HG02798 (cell line): ENCODE results near the gene P3R3URF.
A peak's percentile ranks its signal among the peaks of the same experiment; 100 is the strongest.
"Not testable (repeated sequence)": the region's sequence is repeated elsewhere in the genome, so short reads cannot be mapped to it uniquely, and the experiment has no call there.

Experiments used
- ATAC-seq: cut with Tn5 transposase; IDR thresholded peaks from one replicate; pipeline ENCODE4 v1.9.1; 2021; ENCODE audit warnings: mild to moderate bottlenecking; ENCODE audit not compliant: unreplicated experiment, poor library complexity

Gene P3R3URF

DNA sequence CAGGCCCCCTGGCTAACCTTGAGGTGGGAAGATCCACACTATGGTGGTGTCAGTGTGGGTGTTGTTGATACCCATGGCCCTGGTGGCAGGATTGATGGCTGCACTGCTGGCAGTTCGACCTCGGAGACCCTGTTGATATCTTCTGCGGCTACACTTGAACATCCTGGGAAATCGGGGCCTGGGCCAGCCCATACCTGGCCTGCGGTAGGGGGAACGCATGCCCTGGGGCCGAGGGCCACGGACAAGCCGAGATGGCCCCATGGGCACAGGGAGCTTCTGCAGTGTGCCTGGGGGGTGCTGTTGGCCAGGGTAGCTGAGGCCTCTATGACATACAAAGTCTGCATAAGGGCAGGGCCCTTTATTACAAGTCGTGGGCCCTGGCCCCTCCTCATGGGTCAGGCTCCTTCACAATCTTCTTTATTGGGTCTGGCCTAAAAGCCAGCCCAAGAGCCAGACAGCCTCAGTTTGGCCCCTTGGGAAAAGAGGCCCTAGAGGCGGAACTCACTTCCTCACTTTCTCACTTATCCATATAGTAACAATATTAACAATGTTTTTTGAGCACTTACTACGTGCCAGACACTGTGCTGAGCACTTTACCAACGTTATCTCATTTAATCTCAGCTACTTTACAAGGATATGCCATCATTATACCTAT, at the start of gene P3R3URF:
Gene P3R3URF, minus strand, starts transcription at position 278 of the 655 bp plus-strand sequence. Its CDS starts 17 bp downstream, at position 261.
- no peak for ATAC-seq

DNA sequence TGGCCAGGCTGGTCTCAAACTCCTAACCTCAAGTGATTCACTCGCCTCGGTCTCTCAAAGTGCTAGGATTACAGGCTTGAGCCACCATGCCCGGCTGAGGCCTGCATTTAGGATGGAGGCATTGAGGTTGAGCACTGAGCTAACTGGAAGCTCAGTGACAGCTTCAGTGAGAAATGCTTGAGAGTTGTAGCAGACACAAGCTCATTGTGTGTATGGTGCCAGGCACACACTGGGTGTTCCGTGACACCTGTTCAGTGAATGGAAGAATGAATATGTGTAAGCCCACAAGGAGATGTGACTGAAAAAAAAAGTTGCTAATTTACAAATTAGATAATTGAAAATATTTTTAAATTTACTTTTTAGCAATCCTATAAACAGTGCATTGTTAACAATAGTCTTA, 48.7 kb upstream of the P3R3URF start:
- ATAC-seq, result no peak

- ATAC-seq, result peak; percentile 86
Observed at GRCh38 chr1:46223472-46223943, 47.2 kb upstream of the P3R3URF start.

GRCh38 chr1:46223055-46223454, 46.8 kb upstream of the P3R3URF start:
- ATAC-seq, result not testable (repeated sequence)

DNA sequence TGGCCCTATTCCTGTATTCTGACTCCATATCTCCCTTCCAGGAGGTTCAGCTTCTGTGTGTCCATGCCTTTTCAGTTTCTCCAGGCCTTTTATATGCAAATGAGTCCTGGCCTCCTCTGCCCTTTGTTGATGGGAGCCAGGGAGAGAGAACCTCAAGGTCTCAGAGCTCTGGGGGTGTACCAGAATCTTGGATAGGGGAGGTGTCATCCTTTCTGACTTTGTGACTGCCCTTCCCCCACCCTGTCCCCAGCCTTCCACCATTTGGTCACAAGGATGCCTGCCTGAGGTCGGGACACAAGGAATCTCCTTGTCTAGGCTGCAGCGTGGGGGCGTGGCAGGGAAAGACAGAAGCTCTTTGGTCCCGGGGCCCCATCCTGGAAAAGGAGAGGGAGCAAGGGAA, 45.5 kb upstream of the P3R3URF start:
- no peak for ATAC-seq

DNA sequence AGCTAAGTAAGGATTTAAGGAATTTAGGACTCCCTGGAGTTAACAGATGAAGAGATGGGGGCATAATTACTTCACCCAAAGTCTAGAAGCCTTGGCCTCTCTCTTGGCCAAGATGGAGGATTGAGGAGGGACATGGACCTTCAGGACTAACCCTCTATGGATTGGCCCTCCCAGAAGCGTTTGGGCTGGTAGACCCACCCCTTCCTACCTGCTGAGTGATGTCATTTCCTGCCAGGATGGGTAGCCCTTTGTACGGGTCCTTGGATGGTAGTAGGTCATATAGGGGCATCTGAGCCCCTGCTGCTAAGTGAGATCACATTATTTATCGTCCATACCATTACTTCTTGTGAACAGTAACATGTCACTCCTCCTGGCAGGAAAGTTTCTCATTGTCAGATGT, 44.5 kb upstream of the P3R3URF start:
- ATAC-seq, result no peak

DNA sequence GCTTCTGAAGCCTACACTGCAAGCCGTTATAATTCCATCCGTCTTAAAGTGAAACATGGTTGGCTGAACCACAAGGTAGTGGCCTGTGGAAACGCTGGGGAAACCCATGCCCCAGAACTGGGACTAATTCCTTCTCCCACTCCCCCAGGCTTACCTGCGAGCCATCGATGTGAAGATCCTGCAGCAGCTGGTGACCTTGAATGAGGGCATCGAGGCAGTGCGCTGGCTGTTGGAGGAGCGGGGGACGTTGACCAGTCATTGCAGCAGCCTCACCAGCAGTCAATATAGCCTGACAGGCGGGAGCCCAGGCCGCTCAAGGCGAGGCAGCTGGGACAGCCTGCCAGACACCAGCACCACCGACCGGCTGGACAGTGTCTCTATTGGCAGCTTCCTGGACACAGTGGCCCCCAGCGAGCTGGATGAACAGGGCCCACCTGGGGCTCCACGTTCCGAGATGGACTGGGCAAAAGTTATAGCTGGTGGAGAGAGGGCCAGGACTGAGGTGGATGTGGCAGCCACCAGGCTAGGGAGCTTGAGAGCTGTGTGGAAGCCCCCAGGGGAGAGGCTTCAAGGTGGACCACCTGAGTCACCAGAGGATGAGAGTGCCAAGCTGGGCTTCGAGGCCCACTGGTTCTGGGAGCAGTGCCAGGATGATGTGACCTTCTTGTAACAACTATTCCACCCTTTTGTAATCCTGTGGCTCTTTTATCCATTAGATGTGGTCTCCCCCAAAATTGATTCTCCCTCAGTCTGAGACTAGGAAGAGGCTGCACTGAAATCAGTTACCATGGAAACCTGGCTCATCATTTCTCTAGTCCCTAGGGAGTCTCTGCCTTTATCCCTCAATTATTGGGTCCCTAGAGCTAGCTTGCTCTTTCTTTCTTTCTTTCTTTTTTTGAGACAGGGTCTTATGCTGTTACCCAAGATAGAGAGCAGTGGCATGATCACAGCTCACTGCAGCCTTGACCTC, 43.5 kb upstream of the P3R3URF start:
- no peak for ATAC-seq

DNA sequence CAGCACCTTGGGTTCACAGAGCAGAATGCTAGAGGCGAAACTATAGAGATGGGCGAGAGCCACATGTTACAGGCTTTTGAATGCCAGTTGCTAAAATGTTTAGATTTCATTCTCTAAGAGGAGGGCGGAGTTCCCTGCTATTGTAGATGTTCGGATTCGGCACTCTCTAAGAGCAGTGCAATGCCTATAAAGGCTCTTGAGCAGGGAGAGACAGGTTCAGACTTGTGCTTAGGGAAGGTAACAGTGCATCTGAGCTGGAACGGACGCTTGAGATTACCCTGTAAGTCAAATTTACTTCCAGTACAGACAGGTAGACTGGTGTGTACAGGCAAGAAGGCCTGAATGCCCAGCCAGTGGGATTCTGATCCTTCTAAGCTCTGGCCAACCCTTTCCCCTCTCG, 42.2 kb upstream of the P3R3URF start:
- ATAC-seq, result no peak

- ATAC-seq, result no peak
Observed at GRCh38 chr1:46215504-46215903, 39.2 kb upstream of the P3R3URF start.

DNA sequence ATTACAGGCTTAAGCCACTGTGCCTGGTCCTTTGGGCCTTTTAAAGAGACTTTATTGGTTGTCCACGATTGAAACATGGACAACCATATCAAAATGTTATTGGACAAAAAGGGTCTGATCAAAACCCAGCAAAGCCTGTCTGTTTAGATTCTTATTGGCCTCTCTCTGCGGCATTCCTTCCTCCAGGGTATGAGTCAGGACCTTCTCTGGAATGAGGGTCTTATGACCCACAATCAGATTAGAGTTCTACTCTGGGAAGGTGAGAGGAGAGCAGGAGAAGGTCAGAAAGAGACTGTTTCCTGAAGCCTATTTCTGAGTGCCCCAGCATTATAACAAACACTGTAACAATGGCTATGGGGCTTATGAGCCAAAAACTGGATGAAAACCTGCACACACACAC, 34.8 kb upstream of the P3R3URF start:
- no peak for ATAC-seq

- ATAC-seq, result no peak
Observed at GRCh38 chr1:46210561-46210960, 34.3 kb upstream of the P3R3URF start.

DNA sequence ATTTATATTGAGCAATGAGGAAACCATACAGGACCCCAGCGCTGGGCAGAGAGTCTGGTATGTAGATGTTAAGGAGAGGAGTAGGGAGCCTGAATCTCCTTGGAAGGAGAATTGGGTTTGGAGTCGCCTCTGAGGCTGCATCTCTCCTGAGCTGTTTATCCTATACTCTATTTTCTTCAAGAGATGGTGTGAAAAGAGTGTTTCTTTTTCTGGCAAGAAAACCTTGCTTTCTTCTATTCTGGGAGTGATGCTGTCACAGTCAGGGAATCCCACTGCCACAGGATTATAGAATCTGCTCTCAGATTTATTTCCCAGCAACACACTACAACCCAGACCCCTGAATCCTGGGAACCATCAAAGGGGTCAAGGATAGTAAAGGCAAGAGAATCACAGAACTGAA, 30.1 kb upstream of the P3R3URF start:
- no peak for ATAC-seq

GRCh38 chr1:46205791-46206190, 29.5 kb upstream of the P3R3URF start:
- ATAC-seq, result no peak

DNA sequence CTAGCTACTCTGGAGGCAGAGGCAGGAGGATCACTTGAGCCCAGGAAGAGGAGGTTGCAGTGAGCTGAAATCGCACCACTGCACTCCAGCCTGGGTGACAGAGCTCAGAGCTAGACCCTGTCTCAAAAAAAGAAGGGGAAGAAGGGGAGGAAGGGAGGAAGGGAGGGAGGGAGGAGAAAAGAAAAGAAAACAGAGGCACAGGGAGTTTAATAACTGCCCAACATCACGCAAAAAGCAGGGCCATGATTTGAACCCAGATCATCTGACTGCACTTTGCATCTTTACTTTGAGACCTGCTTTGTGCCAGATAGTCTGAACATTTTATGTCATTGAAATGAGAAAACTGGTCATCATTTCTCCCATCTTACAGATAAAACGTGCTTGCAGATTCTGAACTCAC, 28.9 kb upstream of the P3R3URF start:
- no peak for ATAC-seq

- ATAC-seq, result no peak
Observed at GRCh38 chr1:46204406-46204742, 28.1 kb upstream of the P3R3URF start.

DNA sequence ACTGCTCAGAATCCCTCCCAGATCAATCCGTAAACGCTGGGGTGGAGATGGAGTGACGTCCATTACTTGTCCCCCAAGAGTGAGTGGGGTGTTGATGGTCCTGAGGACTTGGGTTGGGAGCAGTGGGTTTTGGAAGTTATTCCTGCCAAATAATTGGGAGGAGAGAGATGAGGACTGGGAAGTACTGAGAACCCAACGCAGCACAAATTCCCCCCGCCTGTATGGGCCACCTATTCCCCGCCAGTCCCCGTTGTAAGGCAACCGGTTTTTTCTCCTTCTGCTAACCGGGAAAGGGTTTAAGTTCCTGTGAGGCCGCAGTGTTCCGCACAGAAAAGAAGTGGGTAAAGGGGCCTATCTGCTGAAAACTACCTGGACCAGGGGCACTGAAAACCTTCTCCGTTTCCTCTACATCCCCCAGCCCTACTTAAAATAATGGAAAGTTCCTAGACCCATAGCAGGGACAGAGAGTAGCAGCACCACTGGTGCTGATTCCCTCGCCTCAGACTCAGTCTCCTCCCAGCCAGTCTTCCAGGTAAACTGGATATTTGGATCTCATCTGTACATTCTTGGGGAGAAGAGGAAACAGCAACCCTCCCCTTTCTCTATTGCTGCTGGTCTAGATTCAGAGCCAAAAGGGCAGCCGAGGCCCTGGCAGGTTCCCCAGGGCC, 27.6 kb upstream of the P3R3URF start:
- ATAC-seq, result no peak

GRCh38 chr1:46199233-46199749, 23.0 kb upstream of the P3R3URF start:
- no peak for ATAC-seq

DNA sequence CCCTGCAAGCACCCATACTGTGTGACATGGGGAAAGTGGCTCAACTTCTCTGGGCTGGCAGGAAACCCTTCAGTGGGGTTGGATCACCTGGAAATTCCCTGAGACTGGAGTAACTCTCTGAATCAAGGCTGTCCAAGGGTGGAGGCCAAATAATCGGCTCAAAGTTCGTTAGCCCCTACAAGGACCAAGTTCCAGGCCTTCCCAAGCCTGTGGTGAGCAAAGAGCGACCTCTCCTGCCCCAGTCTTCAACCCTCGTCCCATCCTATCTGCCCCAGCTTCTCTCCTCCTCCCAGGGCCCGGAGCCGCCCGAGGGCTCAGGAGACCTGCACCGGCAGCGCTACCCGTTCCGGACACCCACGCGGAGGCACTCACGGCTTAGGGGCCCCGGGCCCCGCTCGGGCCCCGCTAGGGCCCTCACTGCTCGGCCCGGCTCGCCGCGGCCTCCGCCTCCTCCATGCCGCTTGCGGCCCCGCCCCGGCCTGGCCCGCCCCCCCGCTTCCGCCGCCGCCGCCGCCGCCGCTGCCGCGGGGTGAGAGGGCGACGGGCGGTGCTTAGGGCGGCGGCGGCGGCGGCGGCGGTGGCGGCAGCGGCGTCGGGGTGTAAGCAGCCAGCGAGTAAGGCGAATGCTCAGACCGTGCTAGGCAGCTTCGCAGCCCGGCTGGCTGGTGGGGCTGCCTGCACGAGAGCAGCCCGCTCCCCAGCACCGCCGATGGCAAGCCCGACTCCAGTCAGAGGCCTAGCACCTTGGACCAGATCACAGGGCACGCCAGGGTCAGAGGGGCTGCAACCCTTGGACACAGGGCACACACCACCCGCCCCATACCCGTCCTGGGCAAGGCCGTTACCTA, 21.9 kb upstream of the P3R3URF start, which contains the start of gene POMGNT1:
Gene POMGNT1, minus strand, starts transcription at position 471 of the 848 bp plus-strand sequence. CDS start 613 bp downstream, outside the sequence.
- peak; percentile 92 for ATAC-seq

DNA sequence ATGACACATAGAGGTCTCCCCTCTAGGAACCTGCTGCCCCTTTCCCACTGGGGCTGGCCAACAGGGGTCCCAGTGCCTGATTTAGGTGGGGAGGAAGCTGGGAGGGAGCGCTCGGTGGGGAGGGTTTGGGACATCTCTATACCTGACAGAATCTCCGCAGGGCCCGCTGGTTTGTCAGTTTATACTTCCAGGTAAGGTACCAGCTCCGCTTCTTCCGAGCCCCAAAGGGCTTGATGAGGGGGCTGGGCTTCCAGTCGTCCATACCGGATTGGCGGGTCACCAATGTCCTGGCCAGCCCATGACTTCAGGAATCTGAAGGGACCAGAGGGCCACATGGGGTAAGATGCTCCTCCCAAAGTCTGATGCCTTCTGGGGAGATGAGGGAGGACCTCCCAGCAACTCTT, 21.3 kb upstream of the P3R3URF start:
- no peak for ATAC-seq

- no peak for ATAC-seq
Observed at GRCh38 chr1:46196609-46197008, 20.3 kb upstream of the P3R3URF start.
